Choroid plexus epithelial cell (primary cell): ENCODE data around the gene USP44.

Experiments used
- DNase-seq: peaks from one replicate; pipeline ENCODE4 v3.0.0-alpha.2; 2010; ENCODE audit warnings: low read depth
- H3K4me3 ChIP-seq: 2 replicates; pipeline ENCODE4 v1.5.1; 2011; ENCODE audit warnings: low read depth, mild to moderate bottlenecking, control low read depth, low read length, moderate library complexity
- CTCF ChIP-seq: conservative IDR thresholded peaks from 2 replicates; pipeline ENCODE4 v1.5.1; 2011; ENCODE audit warnings: low read depth, mild to moderate bottlenecking, control low read depth, inconsistent platforms, low read length, moderate library complexity

USP44 gene

DNA sequence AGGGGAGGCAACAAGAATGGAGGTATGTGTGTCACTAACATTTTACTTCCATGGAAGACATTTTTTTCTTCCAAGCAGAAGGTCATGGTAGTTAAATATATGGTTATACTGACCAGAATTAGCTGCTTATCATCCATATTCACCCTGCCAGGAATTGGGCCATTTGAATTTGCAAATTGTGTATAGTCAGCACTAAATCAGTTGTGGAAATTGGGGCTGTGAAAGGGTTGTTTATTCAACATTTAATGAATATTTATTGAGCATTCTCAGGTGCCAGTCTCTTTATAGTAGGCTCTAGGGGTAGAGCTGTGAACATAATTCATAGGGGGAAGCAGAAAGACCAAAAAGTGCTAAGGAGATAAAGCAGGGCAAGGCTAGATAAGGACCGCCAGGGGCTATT lies 39.3 kb downstream of the USP44 start:
- DNase-seq, result no peak
- no peak overlapping the region for H3K4me3 ChIP-seq
- no peak for TF ChIP-seq CTCF

GRCh38 chr12:95509300-95509699 lies 42.0 kb downstream of the USP44 start:
- TF ChIP-seq CTCF, result no peak
- H3K4me3 ChIP-seq, result no peak overlapping the region
- no peak for DNase-seq

DNA sequence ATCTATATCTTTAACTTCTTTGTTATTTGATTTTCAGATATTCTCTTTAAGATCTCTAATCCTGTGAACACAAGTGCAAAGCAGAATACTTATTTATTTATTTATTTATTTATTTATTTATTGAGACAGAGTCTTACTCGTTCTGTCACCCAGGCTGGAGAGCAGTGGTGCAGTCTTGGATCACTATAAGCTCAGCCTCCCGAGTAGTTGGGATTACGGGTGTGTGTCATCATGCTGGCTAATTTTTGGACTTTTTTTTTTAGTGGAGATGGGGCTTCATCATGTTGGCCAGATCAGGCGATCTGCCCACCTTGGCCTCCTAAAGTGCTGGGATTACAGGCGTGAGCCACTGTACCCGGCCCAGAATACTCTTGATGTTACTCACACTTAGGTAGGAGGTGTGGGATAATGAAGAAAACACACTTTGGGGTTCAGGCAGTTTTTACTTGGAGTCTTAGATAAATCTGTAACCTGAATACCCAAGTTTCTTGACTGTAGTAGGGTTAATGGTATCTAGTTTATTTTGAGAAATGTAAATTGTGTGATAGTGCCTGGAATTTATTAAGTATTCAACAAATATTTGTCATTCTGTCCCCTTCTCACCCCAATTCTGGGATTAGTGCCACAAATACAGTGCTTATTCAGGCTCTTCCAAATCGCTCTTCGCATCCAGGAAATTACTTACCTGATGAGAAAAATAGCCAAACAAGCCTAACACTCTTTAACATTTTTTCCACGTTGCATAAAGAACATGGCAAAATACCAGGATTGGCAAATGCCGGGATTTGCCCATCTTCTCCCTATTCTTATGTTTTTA lies 44.4 kb downstream of the USP44 start:
- no peak overlapping the region for H3K4me3 ChIP-seq
- TF ChIP-seq CTCF, result no peak
- DNase-seq, result peak; percentile 5

- H3K4me3 ChIP-seq, result no peak overlapping the region
- no peak for TF ChIP-seq CTCF
- no peak for DNase-seq
Measured at GRCh38 chr12:95505039-95505438, 46.2 kb downstream of the USP44 start.

DNA sequence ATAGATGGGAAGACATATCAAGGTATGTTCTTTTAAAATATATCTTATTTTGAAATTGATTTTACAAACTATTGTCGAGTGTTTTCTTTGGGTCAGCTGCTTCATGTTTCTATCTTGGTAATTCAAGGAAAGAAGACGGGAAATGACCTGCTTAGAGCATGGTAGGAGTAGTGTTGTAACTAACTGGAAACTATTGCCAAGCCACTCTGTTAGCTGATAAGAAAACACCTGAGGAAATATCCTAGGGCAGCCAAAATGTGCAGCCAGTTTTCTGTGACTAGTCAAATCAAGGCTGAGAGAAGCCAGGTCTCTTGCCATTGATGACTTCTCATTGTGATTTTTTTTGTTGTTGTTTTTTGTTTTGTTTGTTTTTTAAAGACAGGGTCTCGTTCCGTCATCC lies 47.1 kb downstream of the USP44 start:
- no peak for DNase-seq
- H3K4me3 ChIP-seq, result no peak overlapping the region
- TF ChIP-seq CTCF, result no peak

- no peak for DNase-seq
- no peak overlapping the region for H3K4me3 ChIP-seq
- no peak for TF ChIP-seq CTCF
Measured at GRCh38 chr12:95499772-95500171, 51.5 kb downstream of the USP44 start.

DNA sequence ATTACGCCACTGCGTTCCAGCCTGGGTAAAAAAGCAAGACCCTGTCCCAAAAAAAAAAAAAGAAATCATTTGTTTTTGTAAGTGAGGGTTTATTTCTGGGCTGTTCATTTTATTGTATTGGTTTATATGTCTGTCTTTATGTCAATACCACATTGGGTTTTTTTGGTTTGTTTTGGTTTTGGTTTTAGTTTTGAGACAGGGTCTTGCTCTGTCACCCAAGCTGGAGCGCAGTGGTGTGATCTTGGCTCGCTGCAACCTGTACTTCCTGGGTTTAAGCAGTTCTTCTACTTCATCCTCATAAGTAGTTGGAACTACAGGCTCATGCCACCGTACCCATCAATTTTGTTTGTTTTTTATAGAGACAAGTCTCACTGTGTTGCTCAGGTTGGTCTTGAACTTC lies 52.3 kb downstream of the USP44 start:
- no peak for DNase-seq
- H3K4me3 ChIP-seq, result no peak overlapping the region
- no peak for TF ChIP-seq CTCF
